Astrocyte (in vitro differentiated cells and primary cell): ENCODE data around the gene CPE. TPM values are rescaled to one million over a fixed set of nuclear protein-coding genes. Genes with fewer than 3 reads are reported as not detected.
A peak's percentile ranks its signal among the peaks of the same experiment; 100 is the strongest.

ENCODE experiments used
- DNase-seq: peaks from one replicate; pipeline ENCODE4 v3.0.0-alpha.2; 2010; ENCODE audit warnings: low read depth
- FAIRE-seq: peaks from 2 replicates; lab custom pipeline; 2011; peaks lifted over from hg19 to GRCh38; lab: Jason Lieb, UNC
- H2AFZ ChIP-seq: 2 replicates; pipeline ENCODE4 v1.6.0; 2012; ENCODE audit warnings: low read depth, low read length, inconsistent platforms
- H3K27ac ChIP-seq: 2 replicates; pipeline ENCODE4 v1.5.1; 2011; ENCODE audit warnings: low read depth, low read length, inconsistent platforms
- H3K27me3 ChIP-seq: 2 replicates; pipeline ENCODE4 v1.6.0; 2011; ENCODE audit warnings: low read length, inconsistent platforms; ENCODE audit not compliant: insufficient read depth
- H3K36me3 ChIP-seq: 2 replicates; pipeline ENCODE4 v1.5.1; 2011; ENCODE audit warnings: low read length, inconsistent platforms; ENCODE audit not compliant: insufficient read depth
- H3K4me1 ChIP-seq: 2 replicates; pipeline ENCODE4 v1.5.1; 2011; ENCODE audit warnings: low read length, inconsistent platforms; ENCODE audit not compliant: insufficient read depth
- H3K4me2 ChIP-seq: 2 replicates; pipeline ENCODE4 v1.6.0; 2012; ENCODE audit warnings: low read length, inconsistent platforms
- H3K4me3 ChIP-seq: 2 replicates; pipeline ENCODE4 v1.5.1; 2011; ENCODE audit warnings: low read depth, mild to moderate bottlenecking, low read length, inconsistent platforms; ENCODE audit not compliant: insufficient read depth
- H3K79me2 ChIP-seq: 2 replicates; pipeline ENCODE4 v1.6.0; 2012; ENCODE audit warnings: mild to moderate bottlenecking, low read length, inconsistent platforms; ENCODE audit not compliant: insufficient read depth
- H3K9ac ChIP-seq: 2 replicates; pipeline ENCODE4 v1.6.0; 2012; ENCODE audit warnings: mild to moderate bottlenecking, low read length, inconsistent platforms
- H3K9me3 ChIP-seq: 2 replicates; pipeline ENCODE4 v1.5.1; 2012; ENCODE audit warnings: low read depth, mild to moderate bottlenecking, low read length, inconsistent platforms; ENCODE audit not compliant: insufficient read depth
- H4K20me1 ChIP-seq: 2 replicates; pipeline ENCODE4 v1.6.0; 2012; ENCODE audit warnings: low read length, inconsistent platforms; ENCODE audit not compliant: insufficient read depth
- H3K27ac Mint-ChIP-seq: one replicate; pipeline ENCODE4 v1.8.0; 2021; ENCODE audit warnings: mild to moderate bottlenecking, mixed read lengths; ENCODE audit not compliant: unreplicated experiment
- H3K27me3 Mint-ChIP-seq: one replicate; pipeline ENCODE4 v1.8.0; 2021; ENCODE audit warnings: low read depth, mixed read lengths; ENCODE audit not compliant: unreplicated experiment
- H3K36me3 Mint-ChIP-seq: one replicate; pipeline ENCODE4 v1.8.0; 2021; ENCODE audit warnings: low read depth, mixed read lengths; ENCODE audit not compliant: unreplicated experiment
- H3K4me1 Mint-ChIP-seq: one replicate; pipeline ENCODE4 v1.8.0; 2021; ENCODE audit warnings: low read depth, mixed read lengths; ENCODE audit not compliant: unreplicated experiment
- H3K4me3 Mint-ChIP-seq: one replicate; pipeline ENCODE4 v1.8.0; 2021; ENCODE audit warnings: mild to moderate bottlenecking, moderate library complexity, mixed read lengths; ENCODE audit not compliant: unreplicated experiment
- H3K9me3 Mint-ChIP-seq: one replicate; pipeline ENCODE4 v1.8.0; 2021; ENCODE audit warnings: mild to moderate bottlenecking, mixed read lengths; ENCODE audit not compliant: unreplicated experiment
- CTCF ChIP-seq: IDR thresholded peaks from 2 replicates; pipeline ENCODE4 v1.5.1; 2011; ENCODE audit warnings: low read depth, mild to moderate bottlenecking, inconsistent platforms, low read length, moderate library complexity; ENCODE audit not compliant: insufficient read depth
- EZH2 ChIP-seq: IDR thresholded peaks from 2 replicates; pipeline ENCODE4 v1.6.1; 2012; ENCODE audit warnings: mild to moderate bottlenecking, low read length, inconsistent platforms; ENCODE audit not compliant: insufficient read depth
- total RNA-seq: library from RNA; stranded (reverse); gene quantifications from 2 replicates; pipeline ENCODE4 v1.2.1, GENCODE V29; 2021

The CPE gene
- total RNA-seq, 1 donor from 2014 or later, result 380 TPM

DNA sequence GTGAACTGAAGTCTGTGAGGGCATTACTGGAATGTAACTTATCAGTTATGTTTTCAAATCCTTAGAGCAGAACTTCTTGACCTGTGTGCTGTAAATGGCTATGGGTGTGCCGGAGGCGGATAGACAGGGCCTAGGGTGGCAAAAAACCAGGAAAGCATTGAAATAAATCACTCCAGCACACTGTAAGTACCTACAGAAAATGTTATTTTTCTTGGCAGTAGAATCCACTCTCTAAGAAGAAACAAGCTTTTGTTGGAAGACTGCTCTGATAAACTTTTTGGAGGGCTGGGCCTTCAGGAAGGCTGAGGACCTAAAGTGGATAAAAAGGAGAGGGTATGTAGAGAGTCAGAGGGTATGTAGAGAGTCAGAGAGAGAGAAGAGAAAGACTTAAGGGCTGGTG, 14.9 kb downstream of the CPE start:
- H3K4me1 Mint-ChIP-seq, result peaks cover 19% of the 10 kb centered on the region

DNA sequence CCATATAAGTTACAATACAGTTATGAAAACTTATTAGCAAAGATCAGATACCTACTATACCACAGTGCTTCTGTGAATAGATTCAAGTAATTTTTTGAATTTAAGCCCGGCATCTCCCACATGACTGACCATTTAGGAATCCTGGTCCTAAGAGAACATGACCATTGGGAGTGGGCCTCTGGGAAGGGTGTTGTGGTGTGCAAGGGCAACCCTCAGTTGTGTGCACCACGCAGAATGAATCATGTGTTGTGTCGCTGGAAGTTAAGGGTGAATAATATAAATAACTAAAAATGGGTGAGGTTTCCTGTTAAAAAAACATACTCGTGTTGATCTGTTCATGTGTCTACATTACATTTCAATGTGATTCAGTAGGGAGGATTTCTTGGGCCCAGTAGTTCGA, 15.5 kb downstream of the CPE start:
- H2AFZ ChIP-seq, result no peak overlapping the region
- H4K20me1 ChIP-seq, result no peaks in the 10 kb centered on the region
- no peaks in the 10 kb centered on the region for H3K36me3 ChIP-seq
- no peaks in the 10 kb centered on the region for H3K27me3 ChIP-seq
- Mint-ChIP-seq H3K4me1 (peaks cover 19% of the 10 kb centered on the region), H3K27ac (peak overlapping the region; percentile 64), H3K9me3 (no peaks in the 10 kb centered on the region), H3K36me3 (peaks cover 3% of the 10 kb centered on the region), H3K4me3 (no peak overlapping the region), H3K27me3 (no peaks in the 10 kb centered on the region)
- peak; percentile 86 for DNase-seq
- FAIRE-seq, result no peak
- no peak overlapping the region for H3K9ac ChIP-seq
- no peak overlapping the region for H3K4me3 ChIP-seq
- no peaks in the 10 kb centered on the region for H3K9me3 ChIP-seq
- H3K27ac ChIP-seq, result peak overlapping the region; percentile 44
- TF ChIP-seq EZH2 (no peak), CTCF (no peak)
- peak overlapping the region; percentile 13 for H3K4me2 ChIP-seq
- no peaks in the 10 kb centered on the region for H3K79me2 ChIP-seq
- peaks cover 8% of the 10 kb centered on the region for H3K4me1 ChIP-seq

More for the DNA sequence above, 14.9 kb downstream of the CPE start:
- no peaks in the 10 kb centered on the region for H3K79me2 ChIP-seq
- H3K27ac ChIP-seq, result peak overlapping the region; percentile 44
- Mint-ChIP-seq H3K27ac (peak overlapping the region; percentile 64), H3K9me3 (no peaks in the 10 kb centered on the region), H3K27me3 (no peaks in the 10 kb centered on the region), H3K4me3 (no peak overlapping the region), H3K36me3 (peaks cover 3% of the 10 kb centered on the region)
- H3K9me3 ChIP-seq, result no peaks in the 10 kb centered on the region
- H3K36me3 ChIP-seq, result no peaks in the 10 kb centered on the region
- peaks cover 8% of the 10 kb centered on the region for H3K4me1 ChIP-seq
- H3K27me3 ChIP-seq, result no peaks in the 10 kb centered on the region
- FAIRE-seq (no peak), DNase-seq (peak; percentile 3)
- H2AFZ ChIP-seq, result no peak overlapping the region
- peak overlapping the region; percentile 13 for H3K4me2 ChIP-seq
- TF ChIP-seq EZH2 (no peak), CTCF (no peak)
- no peaks in the 10 kb centered on the region for H4K20me1 ChIP-seq
- no peak overlapping the region for H3K9ac ChIP-seq
- H3K4me3 ChIP-seq, result no peak overlapping the region

GRCh38 chr4:165398570-165398969, 19.8 kb downstream of the CPE start:
- no peak for FAIRE-seq
- Mint-ChIP-seq H3K27me3 (no peaks in the 10 kb centered on the region), H3K4me3 (no peak overlapping the region)

More at GRCh38 chr4:165398570-165398969, 19.8 kb downstream of the CPE start:
- TF ChIP-seq EZH2 (no peak), CTCF (no peak)
- Mint-ChIP-seq H3K27ac (no peak overlapping the region), H3K36me3 (peaks cover 11% of the 10 kb centered on the region), H3K4me1 (peaks cover 21% of the 10 kb centered on the region), H3K9me3 (no peaks in the 10 kb centered on the region)
- no peak overlapping the region for H3K27ac ChIP-seq
- H2AFZ ChIP-seq, result no peak overlapping the region
- no peaks in the 10 kb centered on the region for H3K36me3 ChIP-seq
- H3K4me2 ChIP-seq, result no peak overlapping the region
- no peak overlapping the region for H3K4me3 ChIP-seq
- H3K79me2 ChIP-seq, result no peaks in the 10 kb centered on the region
- peak; percentile 68 for DNase-seq
- H3K9ac ChIP-seq, result no peak overlapping the region
- no peaks in the 10 kb centered on the region for H3K27me3 ChIP-seq
- peaks cover 7% of the 10 kb centered on the region for H3K4me1 ChIP-seq
- no peaks in the 10 kb centered on the region for H3K9me3 ChIP-seq
- H4K20me1 ChIP-seq, result no peaks in the 10 kb centered on the region
